ENCODE results near the gene TUT7.

Gene TUT7

GRCh38 chr9:86351880-86352279 lies 2.3 kb downstream of the TUT7 start:
- no peak for DNase-seq (ENCODE audit: low read depth, low spot score)
- H3K27ac ChIP-seq: no peak overlapping the region

- no peak for DNase-seq (ENCODE audit: low read depth, low spot score)
- peak overlapping the region; percentile 55 for H3K27ac ChIP-seq
Measured at GRCh38 chr9:86350006-86350760, 4.0 kb downstream of the TUT7 start.

GRCh38 chr9:86349271-86349670 lies 4.9 kb downstream of the TUT7 start:
- DNase-seq (ENCODE audit: low read depth, low spot score): no peak
- peak overlapping the region; percentile 55 for H3K27ac ChIP-seq

- peak overlapping the region; percentile 55 for H3K27ac ChIP-seq
- no peak for DNase-seq (ENCODE audit: low read depth, low spot score)
Measured at GRCh38 chr9:86347991-86348390, 6.2 kb downstream of the TUT7 start.

- H3K27ac ChIP-seq: no peak overlapping the region
- no peak for DNase-seq (ENCODE audit: low read depth, low spot score)
Measured at GRCh38 chr9:86344818-86345217, 9.4 kb downstream of the TUT7 start.

- H3K27ac ChIP-seq: no peak overlapping the region
- no peak for DNase-seq (ENCODE audit: low read depth, low spot score)
Measured at GRCh38 chr9:86342269-86342668, 11.9 kb downstream of the TUT7 start.

GRCh38 chr9:86341007-86341491 lies 13.2 kb downstream of the TUT7 start:
- peak overlapping the region; percentile 11 for H3K27ac ChIP-seq
- no peak for DNase-seq (ENCODE audit: low read depth, low spot score)

- no peak for DNase-seq (ENCODE audit: low read depth, low spot score)
- H3K27ac ChIP-seq: peak overlapping the region; percentile 11
Measured at GRCh38 chr9:86340356-86341006, 13.7 kb downstream of the TUT7 start.

GRCh38 chr9:86337469-86338108 lies 16.6 kb downstream of the TUT7 start:
- no peak overlapping the region for H3K27ac ChIP-seq
- DNase-seq (ENCODE audit: low read depth, low spot score): no peak

GRCh38 chr9:86336058-86336457 lies 18.2 kb downstream of the TUT7 start:
- DNase-seq (ENCODE audit: low read depth, low spot score): no peak
- no peak overlapping the region for H3K27ac ChIP-seq

- DNase-seq (ENCODE audit: low read depth, low spot score): no peak
- H3K27ac ChIP-seq: no peak overlapping the region
Measured at GRCh38 chr9:86333651-86334050, 20.6 kb downstream of the TUT7 start.

- DNase-seq (ENCODE audit: low read depth, low spot score): no peak
- no peak overlapping the region for H3K27ac ChIP-seq
Measured at GRCh38 chr9:86330186-86330585, 24.0 kb downstream of the TUT7 start.

- H3K27ac ChIP-seq: no peak overlapping the region
- no peak for DNase-seq (ENCODE audit: low read depth, low spot score)
Measured at GRCh38 chr9:86329649-86330048, 24.6 kb downstream of the TUT7 start.

- no peak for DNase-seq (ENCODE audit: low read depth, low spot score)
- no peak overlapping the region for H3K27ac ChIP-seq
Measured at GRCh38 chr9:86328156-86328555, 26.1 kb downstream of the TUT7 start.

GRCh38 chr9:86326536-86326935 lies 27.7 kb downstream of the TUT7 start:
- DNase-seq (ENCODE audit: low read depth, low spot score): no peak
- no peak overlapping the region for H3K27ac ChIP-seq

GRCh38 chr9:86324901-86325300 lies 29.3 kb downstream of the TUT7 start:
- no peak for DNase-seq (ENCODE audit: low read depth, low spot score)
- H3K27ac ChIP-seq: no peak overlapping the region

GRCh38 chr9:86324308-86324707 lies 29.9 kb downstream of the TUT7 start:
- no peak for DNase-seq (ENCODE audit: low read depth, low spot score)
- H3K27ac ChIP-seq: no peak overlapping the region

- H3K27ac ChIP-seq: no peak overlapping the region
- DNase-seq (ENCODE audit: low read depth, low spot score): no peak
Measured at GRCh38 chr9:86322973-86323644, 31.1 kb downstream of the TUT7 start.

- no peak overlapping the region for H3K27ac ChIP-seq
- DNase-seq (ENCODE audit: low read depth, low spot score): no peak
Measured at GRCh38 chr9:86321373-86321772, 32.8 kb downstream of the TUT7 start.

GRCh38 chr9:86318187-86318586 lies 36.0 kb downstream of the TUT7 start:
- no peak overlapping the region for H3K27ac ChIP-seq
- DNase-seq (ENCODE audit: low read depth, low spot score): no peak

GRCh38 chr9:86315078-86315477 lies 39.1 kb downstream of the TUT7 start:
- no peak overlapping the region for H3K27ac ChIP-seq
- no peak for DNase-seq (ENCODE audit: low read depth, low spot score)

All from epithelial cell of prostate (primary cell).